ENCODE data around the gene C5orf58.

DNA sequence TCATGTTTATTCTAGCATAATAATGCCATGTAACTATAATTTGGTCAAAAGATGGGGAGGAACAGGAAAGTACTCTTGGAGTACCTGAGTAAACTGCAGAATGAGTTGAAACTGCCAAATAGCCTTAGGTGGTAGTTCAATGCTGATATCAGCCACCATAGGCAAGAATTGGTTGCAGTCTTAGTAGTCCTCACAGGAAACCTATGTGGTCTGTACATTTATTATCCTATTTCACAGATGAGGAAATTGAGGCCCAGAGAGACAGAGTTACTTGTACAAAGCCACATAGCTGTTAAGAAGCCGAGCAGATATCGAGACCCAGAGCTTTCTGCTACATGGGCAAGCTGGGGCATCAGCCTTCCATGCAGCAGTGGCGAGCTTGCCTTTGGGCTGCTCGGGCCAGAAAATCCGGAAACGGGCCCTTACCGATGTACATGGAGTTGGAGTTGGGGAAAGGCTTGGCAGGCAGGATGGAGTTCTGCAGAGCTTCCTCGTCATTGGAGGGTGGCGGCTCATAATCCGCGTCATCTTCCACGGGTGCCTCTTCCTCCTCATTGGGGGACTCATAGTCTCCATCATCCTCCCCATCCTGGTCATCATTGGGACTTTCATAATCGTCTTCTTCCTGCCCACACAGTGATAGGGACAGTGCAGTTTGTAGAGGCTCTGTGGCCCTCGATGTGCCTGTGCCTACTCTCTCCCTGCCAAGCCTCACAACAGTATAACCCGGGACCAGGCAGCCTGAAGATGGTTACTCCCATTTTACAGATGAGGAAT, 37.7 kb downstream of the C5orf58 start:
- TF ChIP-seq, protein P1, sequence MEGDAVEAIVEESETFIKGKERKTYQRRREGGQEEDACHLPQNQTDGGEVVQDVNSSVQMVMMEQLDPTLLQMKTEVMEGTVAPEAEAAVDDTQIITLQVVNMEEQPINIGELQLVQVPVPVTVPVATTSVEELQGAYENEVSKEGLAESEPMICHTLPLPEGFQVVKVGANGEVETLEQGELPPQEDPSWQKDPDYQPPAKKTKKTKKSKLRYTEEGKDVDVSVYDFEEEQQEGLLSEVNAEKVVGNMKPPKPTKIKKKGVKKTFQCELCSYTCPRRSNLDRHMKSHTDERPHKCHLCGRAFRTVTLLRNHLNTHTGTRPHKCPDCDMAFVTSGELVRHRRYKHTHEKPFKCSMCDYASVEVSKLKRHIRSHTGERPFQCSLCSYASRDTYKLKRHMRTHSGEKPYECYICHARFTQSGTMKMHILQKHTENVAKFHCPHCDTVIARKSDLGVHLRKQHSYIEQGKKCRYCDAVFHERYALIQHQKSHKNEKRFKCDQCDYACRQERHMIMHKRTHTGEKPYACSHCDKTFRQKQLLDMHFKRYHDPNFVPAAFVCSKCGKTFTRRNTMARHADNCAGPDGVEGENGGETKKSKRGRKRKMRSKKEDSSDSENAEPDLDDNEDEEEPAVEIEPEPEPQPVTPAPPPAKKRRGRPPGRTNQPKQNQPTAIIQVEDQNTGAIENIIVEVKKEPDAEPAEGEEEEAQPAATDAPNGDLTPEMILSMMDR (IDR thresholded peaks at IDR 0.05; ENCODE audit: low read depth, low read length): no peak
- TF ChIP-seq, protein P2, sequence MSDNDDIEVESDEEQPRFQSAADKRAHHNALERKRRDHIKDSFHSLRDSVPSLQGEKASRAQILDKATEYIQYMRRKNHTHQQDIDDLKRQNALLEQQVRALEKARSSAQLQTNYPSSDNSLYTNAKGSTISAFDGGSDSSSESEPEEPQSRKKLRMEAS (IDR thresholded peaks at IDR 0.05; ENCODE audit: low read depth, low read length): no peak
- TF ChIP-seq POLR2A (IDR thresholded peaks at IDR 0.05; ENCODE audit: extremely low read depth, insufficient read length): no peak
- TF ChIP-seq MYC (IDR thresholded peaks at IDR 0.05; ENCODE audit: low read depth, low read length): no peak

Measured in NB4 (cell line).